ENCODE measurements around the gene TBC1D1. TPM values are rescaled to one million over a fixed set of nuclear protein-coding genes. Genes with fewer than 3 reads are reported as not detected.

The TBC1D1 gene
- total and polyA plus RNA-seq, 10 donors: 49.3 to 142 (median 95.5) TPM

DNA sequence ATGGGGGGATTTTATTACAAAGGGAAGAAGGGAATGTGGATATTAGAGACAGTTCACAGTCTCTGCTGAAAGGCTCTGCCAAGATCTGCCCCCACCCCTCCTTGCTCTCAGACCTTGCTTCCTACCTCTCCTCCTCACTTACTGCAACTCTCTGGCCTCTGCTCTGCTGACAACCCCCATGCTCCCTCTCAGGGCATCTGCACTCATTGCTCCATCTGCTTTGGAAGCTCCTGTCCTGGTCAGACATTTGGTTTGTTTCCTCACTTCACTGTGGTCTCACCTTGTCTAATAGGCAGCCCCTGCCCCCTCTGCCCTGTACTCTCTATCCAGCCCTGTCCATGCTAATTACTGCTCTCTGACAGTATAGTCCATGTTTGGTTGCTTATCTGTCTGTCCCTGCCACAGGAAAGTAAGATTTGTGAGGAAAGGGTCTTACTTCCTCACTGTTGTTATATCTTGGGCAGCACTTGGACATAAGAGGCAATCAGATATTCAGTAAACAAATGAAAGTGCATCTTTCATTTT is 258.6 kb downstream of the TBC1D1 start:
- no peak for TF ChIP-seq POLR2A (IDR thresholded peaks at IDR 0.05)
- TF ChIP-seq POLR2AphosphoS5 (IDR thresholded peaks at IDR 0.05): no peak
- TF ChIP-seq, protein P1, sequence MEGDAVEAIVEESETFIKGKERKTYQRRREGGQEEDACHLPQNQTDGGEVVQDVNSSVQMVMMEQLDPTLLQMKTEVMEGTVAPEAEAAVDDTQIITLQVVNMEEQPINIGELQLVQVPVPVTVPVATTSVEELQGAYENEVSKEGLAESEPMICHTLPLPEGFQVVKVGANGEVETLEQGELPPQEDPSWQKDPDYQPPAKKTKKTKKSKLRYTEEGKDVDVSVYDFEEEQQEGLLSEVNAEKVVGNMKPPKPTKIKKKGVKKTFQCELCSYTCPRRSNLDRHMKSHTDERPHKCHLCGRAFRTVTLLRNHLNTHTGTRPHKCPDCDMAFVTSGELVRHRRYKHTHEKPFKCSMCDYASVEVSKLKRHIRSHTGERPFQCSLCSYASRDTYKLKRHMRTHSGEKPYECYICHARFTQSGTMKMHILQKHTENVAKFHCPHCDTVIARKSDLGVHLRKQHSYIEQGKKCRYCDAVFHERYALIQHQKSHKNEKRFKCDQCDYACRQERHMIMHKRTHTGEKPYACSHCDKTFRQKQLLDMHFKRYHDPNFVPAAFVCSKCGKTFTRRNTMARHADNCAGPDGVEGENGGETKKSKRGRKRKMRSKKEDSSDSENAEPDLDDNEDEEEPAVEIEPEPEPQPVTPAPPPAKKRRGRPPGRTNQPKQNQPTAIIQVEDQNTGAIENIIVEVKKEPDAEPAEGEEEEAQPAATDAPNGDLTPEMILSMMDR (IDR thresholded peaks at IDR 0.05 in 8 of 11, conservative IDR thresholded peaks at IDR 0.05 in 3 of 11): no peak
- Histone ChIP-seq H3K4me3 (no peak overlapping the region), H3K4me1 (peaks cover 0 to 11% (median 7%) of the 10 kb centered on the region in 6 donors), H3K27me3 (replicated peaks in 1 of 7) (no peaks in the 10 kb centered on the region), H3K9me3 (no peaks in the 10 kb centered on the region), H3K36me3 (no peaks in the 10 kb centered on the region), H3K27ac (no peak overlapping the region)
- no peak for DNase-seq
- intact Hi-C loops (cut with DNase I; ENCODE audit: low total_unique reads): no loop called here

DNA sequence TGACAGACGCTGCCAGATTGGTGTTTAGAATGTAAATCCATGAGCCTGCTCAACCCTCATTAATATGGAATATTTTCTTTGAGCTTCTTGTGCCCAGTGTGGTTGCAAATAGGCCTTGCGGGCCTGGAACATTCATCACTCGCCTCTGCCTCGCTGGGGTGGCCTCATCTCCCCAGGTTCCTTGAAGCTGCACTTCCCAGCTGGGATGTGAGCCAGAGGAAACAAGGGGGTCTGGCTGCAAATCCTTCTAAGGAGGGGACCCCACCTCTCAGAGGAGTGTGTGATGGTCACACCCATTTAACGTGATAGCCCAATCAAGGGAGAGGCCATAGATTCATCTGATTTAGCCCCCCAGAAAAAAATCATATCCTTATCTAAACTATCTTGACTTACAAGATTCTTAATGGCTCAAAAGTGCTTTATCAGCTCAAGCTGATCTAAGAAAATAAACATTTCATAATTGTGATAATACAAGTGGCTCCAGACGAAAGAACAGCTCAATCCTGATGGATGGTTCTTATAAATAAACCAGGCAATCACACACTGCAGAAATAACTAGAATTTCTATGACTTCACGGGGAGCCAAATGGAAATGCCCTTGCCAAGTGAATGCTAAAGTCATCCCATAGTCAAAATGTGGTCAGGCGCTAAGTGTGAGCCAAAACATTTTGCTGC is 259.2 kb downstream of the TBC1D1 start:
- Histone ChIP-seq H3K27ac (no peak overlapping the region), H3K27me3 (replicated peaks in 1 of 7) (no peaks in the 10 kb centered on the region), H3K9me3 (no peaks in the 10 kb centered on the region), H3K4me1 (peaks cover 0 to 17% (median 12%) of the 10 kb centered on the region in 6 donors), H3K36me3 (no peaks in the 10 kb centered on the region), H3K4me3 (no peak overlapping the region)
- 83 to 97% (median 88%) methylated on average over 8 of the region's 8 CpGs for WGBS, 5 donors
- DNase-seq: no peak
- intact Hi-C loops (cut with DNase I; ENCODE audit: low total_unique reads): no loop called here
- TF ChIP-seq POLR2AphosphoS5 (IDR thresholded peaks at IDR 0.05) (no peak), POLR2A (IDR thresholded peaks at IDR 0.05) (no peak)
- TF ChIP-seq, protein P1 (IDR thresholded peaks at IDR 0.05 in 8 of 11, conservative IDR thresholded peaks at IDR 0.05 in 3 of 11): no peak

DNA sequence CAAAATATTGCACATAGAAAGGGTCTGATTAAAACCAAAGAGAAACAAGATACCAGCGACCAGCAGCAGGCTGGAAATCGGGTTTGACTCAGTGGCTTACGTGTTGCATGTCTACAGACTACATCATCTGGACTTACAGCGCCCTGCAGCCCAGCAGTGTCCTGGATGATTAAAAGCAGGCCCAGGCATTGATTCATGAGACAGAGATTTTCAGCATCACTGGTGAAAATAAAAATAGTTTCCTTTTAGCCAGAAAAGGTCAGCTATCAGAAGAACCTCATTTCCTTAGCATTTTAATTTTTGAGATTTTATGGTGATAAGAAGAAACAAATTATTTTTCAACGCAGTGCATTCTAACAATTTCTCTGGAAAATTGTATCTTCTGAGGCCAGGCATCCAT is 259.9 kb downstream of the TBC1D1 start:
- Histone ChIP-seq H3K9me3 (no peaks in the 10 kb centered on the region), H3K27ac (no peak overlapping the region), H3K4me3 (no peak overlapping the region), H3K4me1 (peaks cover 0 to 23% (median 15%) of the 10 kb centered on the region in 6 donors), H3K27me3 (replicated peaks in 1 of 7) (no peaks in the 10 kb centered on the region), H3K36me3 (no peaks in the 10 kb centered on the region)
- intact Hi-C loops (cut with DNase I; ENCODE audit: low total_unique reads): no loop called here
- TF ChIP-seq POLR2A (IDR thresholded peaks at IDR 0.05): no peak
- TF ChIP-seq, protein P1 (IDR thresholded peaks at IDR 0.05 in 8 of 11, conservative IDR thresholded peaks at IDR 0.05 in 3 of 11): no peak
- TF ChIP-seq POLR2AphosphoS5 (IDR thresholded peaks at IDR 0.05): no peak
- 78 to 91% (median 86%) methylated on average over 5 of the region's 5 CpGs for WGBS, 5 donors
- DNase-seq: no peak

DNA sequence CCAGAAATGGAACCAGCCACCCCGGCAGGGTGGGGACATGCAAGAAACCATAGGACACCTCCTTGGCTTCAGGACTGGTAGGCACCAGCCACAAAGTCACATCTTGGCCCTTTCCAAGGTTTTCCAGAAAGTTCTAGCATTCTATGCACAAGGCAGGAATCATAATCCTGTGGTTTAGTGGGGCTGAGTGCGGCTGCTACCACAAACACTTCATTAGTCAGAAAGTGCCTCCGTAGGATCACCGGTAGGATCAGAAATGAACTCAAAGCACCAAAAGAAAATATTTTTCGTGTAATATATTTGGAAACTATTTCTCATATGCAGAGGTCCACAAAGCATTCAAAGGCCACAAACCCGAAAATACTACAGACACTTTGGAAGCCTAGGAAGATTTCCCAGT is 261.0 kb downstream of the TBC1D1 start:
- intact Hi-C loops (cut with DNase I; ENCODE audit: low total_unique reads): no loop called here
- Histone ChIP-seq H3K36me3 (no peaks in the 10 kb centered on the region), H3K4me1 (peaks cover 0 to 24% (median 15%) of the 10 kb centered on the region in 6 donors), H3K4me3 (no peak overlapping the region), H3K27me3 (replicated peaks in 1 of 7) (no peaks in the 10 kb centered on the region), H3K27ac (no peak overlapping the region), H3K9me3 (no peaks in the 10 kb centered on the region)
- TF ChIP-seq, protein P1 (IDR thresholded peaks at IDR 0.05 in 8 of 11, conservative IDR thresholded peaks at IDR 0.05 in 3 of 11): no peak
- TF ChIP-seq POLR2A (IDR thresholded peaks at IDR 0.05): no peak
- TF ChIP-seq POLR2AphosphoS5 (IDR thresholded peaks at IDR 0.05): no peak
- WGBS, 5 donors: 90 to 100% (median 91%) methylated on average over 6 of the region's 6 CpGs
- DNase-seq: no peak

All from spleen (tissue), 11 donors.